GM18867 (cell line): ENCODE data around the gene ARHGDIA.
"Not testable (repeated sequence)": the region's sequence is repeated elsewhere in the genome, so short reads cannot be mapped to it uniquely, and the experiment has no call there.

Source experiments
- ATAC-seq: cut with Tn5 transposase; IDR thresholded peaks from one replicate; pipeline ENCODE4 v1.9.1; 2021; ENCODE audit warnings: mild to moderate bottlenecking, moderate library complexity; ENCODE audit not compliant: unreplicated experiment

ARHGDIA gene

GRCh38 chr17:81844887-81845286 is 26.2 kb downstream of the ARHGDIA start:
- no peak for ATAC-seq

DNA sequence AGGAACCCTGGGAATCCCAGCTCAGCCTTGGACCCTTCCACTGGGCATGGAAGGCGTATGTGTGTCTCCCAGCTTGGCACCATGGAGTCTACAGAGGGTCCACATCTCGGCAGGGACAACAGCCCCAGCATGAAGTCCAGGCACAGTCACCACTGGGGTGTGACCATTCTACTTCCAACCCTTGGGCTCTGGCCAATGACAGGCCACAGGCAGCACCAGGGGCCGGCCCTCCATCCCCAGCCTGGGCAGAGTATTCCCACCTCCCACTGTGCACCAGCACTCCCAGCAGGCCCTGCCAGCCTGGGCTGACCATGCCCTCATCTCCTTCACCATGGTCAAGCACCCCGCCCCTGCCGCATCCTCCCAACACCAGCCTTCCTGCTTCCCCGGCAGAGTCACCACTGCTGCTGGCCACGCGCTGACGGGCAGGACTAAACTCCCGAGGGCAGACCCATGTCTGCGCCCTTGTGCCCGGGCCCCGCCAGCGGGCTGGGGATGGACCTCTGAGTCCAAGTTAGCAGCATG is 26.7 kb downstream of the ARHGDIA start:
- ATAC-seq, result no peak

- no peak for ATAC-seq
Observed at GRCh38 chr17:81843713-81844326, 27.3 kb downstream of the ARHGDIA start.

DNA sequence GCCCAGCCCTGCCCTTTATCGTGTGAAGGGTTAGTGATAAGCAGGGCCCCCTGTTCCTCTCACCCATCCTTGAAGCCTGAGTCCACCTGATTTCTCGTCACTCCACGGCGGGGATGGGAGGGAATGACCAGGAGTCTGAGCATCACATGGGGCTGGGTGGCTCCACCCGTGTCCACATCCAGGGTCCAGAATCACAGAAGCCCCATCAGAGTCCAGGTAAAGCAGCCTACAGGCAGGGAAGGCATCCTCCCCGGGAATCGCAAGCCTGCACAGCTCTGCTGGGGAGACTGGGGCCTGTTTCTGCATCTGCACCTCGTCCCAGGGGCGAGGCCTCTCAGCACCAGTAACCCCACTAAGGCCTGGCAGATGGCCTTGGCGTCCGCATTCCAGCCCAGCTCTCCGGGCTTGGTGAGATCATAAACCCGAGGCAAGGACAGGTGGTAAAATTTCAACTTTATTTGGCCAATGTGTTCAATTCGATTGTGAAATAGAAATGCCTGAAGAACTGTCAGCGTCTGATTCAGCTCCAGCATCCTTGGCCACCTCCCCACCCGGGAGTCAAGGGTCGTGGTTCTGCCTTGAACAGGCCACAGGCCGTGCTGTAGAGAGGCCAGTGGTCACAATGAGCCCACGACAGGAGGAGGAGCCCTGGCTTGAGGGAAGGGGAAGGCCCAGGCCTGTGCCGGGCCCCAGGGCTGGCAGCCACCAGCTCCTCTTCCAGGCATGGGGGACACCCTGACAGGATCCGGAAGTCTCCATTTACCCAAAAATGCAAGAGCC is 28.2 kb downstream of the ARHGDIA start:
- no peak for ATAC-seq

- ATAC-seq, result no peak
Observed at GRCh38 chr17:81842378-81842724, 28.8 kb downstream of the ARHGDIA start.

- no peak for ATAC-seq
Observed at GRCh38 chr17:81841866-81842265, 29.3 kb downstream of the ARHGDIA start.

DNA sequence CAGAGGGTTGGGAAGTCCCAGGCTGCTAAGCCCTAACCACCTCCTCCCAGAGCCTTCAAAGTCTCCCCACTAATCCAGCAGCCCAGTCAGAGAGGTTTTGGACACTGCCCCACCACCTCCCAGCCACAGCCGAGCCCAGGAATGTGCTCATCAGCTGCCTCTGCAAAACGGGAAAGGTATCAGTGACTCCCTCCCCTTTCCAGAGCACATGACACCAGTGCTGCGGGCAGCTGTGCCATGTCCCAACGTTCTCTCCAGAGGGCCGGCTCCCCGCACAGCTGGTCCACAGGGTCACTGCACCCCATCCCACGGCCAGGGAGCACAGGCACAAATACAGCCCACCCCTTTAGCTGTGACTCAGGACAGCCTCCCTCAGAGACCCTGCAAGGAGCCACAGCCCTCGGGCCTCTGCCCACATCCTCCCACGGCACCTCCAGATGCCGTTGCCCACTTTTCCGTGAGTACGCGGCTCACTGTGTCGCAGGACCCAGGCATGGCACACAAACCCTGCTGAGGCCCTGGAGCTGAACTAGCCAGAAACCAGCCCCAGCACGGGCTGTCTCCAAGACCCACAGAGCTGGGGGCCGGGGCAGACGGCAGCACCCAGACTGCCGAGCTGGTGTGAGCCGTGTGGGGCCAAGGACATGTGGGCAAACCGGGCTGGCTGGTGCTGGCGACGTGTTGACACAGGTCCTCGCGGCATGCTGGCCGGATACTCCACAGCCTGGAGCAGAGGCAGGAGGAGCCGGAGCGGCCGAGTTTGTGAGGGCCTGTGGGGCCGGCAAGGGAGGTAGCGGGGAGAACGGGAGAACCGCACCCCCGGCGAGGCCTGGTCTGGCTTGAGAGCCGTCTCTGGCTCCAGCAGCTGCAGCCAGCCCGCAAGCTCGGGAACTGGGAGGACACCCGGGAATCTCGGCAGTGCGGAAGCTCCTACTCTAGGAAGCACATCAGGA is 30.0 kb downstream of the ARHGDIA start:
- no peak for ATAC-seq

- not testable (repeated sequence) for ATAC-seq
Observed at GRCh38 chr17:81840059-81840458, 31.1 kb downstream of the ARHGDIA start.

- ATAC-seq, result no peak
Observed at GRCh38 chr17:81839301-81839700, 31.8 kb downstream of the ARHGDIA start.

DNA sequence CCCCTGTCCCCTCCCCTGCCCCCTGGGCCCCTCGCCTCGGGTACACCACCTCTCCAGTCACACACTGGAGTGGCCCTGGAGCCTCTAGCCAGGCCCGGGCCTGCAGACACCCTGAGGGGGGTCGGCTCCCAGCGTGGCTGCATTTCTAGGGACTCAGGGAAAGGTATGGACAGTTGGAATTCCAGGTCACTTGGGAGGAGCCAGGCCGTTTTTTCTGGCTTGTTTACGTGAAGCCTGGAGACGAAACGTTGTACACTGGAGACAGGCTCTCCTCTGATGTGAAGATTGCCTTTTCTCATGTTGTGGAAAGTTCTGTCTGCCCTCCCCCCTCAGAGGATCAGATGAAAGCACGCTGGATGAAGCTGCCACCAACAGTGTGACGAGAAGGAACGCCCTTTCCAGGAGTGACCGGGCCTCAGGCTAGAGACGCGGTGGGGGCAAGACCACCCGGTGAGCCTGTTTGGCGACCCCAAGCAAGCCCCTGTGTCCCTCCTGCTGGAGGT is 32.3 kb downstream of the ARHGDIA start:
- ATAC-seq, result no peak

GRCh38 chr17:81837641-81838040 is 33.5 kb downstream of the ARHGDIA start:
- ATAC-seq, result no peak

GRCh38 chr17:81834831-81835267 is 36.3 kb downstream of the ARHGDIA start, which contains the start of gene PPP1R27:
PPP1R27 (minus strand) TSS chr17:81835050; CDS start chr17:81834953, 97 bp downstream.
- ATAC-seq, result no peak

GRCh38 chr17:81833921-81834830 is 37.0 kb downstream of the ARHGDIA start:
- no peak for ATAC-seq

DNA sequence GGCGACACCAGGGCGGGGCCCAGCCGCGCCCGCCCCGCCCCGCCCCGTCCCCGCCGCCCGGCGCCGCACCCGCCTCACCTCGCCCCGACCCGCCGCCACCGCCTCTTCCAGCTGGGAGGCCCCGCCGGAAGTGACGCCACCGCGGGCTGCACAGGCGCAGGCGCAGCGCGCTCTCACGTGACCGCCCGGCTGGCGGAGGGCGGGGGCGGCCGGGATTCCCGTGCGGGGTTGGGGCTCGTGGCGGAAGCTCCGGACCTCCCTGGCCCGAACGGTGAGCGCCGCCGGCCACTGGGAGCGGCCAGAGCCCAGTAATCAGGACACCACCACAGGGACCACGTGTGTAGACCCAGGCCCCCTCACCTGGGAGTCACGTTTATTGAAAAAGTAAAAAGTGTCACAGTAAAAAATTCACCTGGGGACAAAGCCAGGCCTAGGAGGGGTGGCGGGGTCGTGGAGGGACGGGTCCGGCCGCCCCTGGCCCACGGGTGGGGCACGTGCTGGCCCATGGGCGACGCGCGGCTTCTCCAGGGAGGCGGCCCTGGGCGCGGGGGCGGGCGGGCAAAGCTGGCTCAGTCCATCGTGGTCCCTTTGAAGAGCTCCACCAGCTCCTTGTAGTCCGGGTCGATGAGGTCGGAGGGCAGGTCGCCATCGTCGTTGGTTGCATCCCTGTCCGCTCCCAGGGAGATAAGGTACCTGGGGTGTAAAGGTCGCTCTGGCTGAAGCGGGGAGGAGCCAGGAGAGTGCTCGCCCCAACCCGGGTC is 37.8 kb downstream of the ARHGDIA start, which contains the start of gene MCRIP1:
Gene MCRIP1, minus strand, starts transcription at position 132 of the 761 bp plus-strand sequence. CDS start 8,785 bp downstream, outside the sequence.
- peak; percentile 71 for ATAC-seq

GRCh38 chr17:81832608-81833159 is 38.5 kb downstream of the ARHGDIA start:
- peak; percentile 5 for ATAC-seq

GRCh38 chr17:81831957-81832607 is 39.1 kb downstream of the ARHGDIA start:
- ATAC-seq, result peak; percentile 2

GRCh38 chr17:81831563-81831956 is 39.6 kb downstream of the ARHGDIA start:
- ATAC-seq, result no peak

DNA sequence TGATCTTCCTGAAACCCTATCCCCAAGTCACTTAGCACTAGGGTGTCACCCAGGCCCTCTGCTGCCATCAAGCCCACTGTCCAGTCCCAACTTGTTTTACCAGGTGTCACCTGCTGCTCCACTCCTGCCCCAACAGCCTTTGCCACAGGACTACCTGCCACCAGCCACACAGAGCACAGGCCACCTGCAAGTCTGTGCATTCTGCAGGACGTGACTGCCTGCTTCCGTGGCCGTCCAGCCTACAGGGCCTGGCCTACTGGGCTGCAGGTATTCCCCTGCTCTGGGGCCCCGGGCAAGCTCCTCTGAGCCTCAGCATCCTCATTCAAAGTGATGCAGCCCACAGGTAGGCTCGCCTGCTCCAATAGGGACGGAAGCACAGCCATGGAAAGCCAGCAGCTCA is 41.3 kb downstream of the ARHGDIA start:
- no peak for ATAC-seq
